Esophagus squamous epithelium (tissue), 4 donors: ENCODE data around the gene ATXN1.

Source experiments
- CTCF ChIP-seq, 6 experiments: fragments of 450-650 bp in 4 of 6; fragments of 200-600 bp in 2 of 6; sonication (generic) in 2 of 6; IDR thresholded peaks; one replicate each; pipeline ENCODE4 v1.5.1; 2016 to 2019; ENCODE audit warnings: antibody characterized with exemption in 6 of 6, mild to moderate bottlenecking in 4 of 6, moderate library complexity in 4 of 6
- POLR2A ChIP-seq, 4 donors: fragments of 450-650 bp; IDR thresholded peaks; one replicate each; pipeline ENCODE4 v1.6.1; 2017; ENCODE audit warnings: antibody characterized with exemption in 4 of 4, mild to moderate bottlenecking in 4 of 4, moderate library complexity in 3 of 4

GRCh38 chr6:16468991-16469615 is 292.2 kb downstream of the ATXN1 start:
- TF ChIP-seq POLR2A (IDR thresholded peaks at IDR 0.05) (no peak), CTCF (IDR thresholded peaks at IDR 0.05) (no peak)
